Caki2 (cell line): ENCODE results near the gene SHB. TPM values are rescaled to one million over a fixed set of nuclear protein-coding genes. Genes with fewer than 3 reads are reported as not detected.

ENCODE experiments used
- DNase-seq: peaks from one replicate; pipeline ENCODE4 v3.0.0-alpha.2; 2015; ENCODE audit warnings: low read depth
- in situ Hi-C: cut with HindIII; loops from 2 replicates; pipeline ENCODE4 v1.10.0; 2016; ENCODE audit warnings: low sequenced_read_pairs, low pct_unique_long_range_greater_than_20kb, mixed read lengths
- total RNA-seq: library from RNA; depleted of rRNA; stranded (reverse); fragments of >200 nt; shearing (Covaris generic); gene quantifications from 2 replicates; pipeline ENCODE4 v1.2.3, GENCODE V29; 2014; ENCODE audit warnings: low replicate concordance

Gene SHB
- total RNA-seq, 1 experiment from 2014 or later: 32.0 TPM

DNA sequence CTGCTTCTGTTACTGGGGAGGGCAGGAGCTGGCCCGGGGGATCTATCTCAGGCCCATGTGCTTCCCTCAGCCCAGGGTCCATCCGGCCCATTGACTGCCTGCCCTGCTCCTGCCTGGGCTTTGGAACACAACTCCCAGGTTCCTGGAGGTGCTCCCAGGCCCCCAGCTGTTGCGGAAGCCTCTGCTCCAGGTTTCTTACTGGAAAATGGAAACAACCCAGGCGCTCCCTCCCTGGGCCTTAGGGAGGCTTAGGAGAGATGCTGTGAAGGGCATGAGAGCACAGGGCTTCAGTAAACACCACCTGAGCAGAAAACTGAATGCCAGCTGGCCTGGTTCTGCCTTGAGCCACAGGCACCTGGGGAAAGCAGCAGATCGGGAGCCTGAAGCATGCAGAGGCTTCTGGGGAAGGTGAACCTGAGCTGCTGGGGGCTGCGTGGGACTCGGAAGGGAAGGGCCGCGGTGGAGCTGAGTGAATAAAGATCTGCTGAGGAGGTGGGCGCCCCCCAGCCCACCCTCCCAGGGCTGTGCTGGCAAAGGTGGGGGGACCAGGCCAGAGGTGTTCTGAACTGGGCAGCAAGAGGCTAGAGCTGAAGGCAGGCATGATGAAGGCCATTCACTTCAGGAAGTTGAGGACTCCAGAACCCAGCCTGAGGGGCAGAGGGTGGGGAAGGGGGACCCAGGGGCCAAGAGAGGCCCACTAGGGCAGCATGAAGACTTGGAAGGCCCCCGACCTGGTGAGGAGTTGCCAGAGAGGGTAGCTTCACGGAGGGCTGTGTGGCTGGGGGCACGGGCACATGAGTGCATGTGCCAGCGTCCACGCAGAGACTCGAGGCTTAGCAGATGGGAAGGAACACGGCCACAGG is 64.8 kb downstream of the SHB start:
- in situ Hi-C loops: no loop called here
- no peak for DNase-seq

DNA sequence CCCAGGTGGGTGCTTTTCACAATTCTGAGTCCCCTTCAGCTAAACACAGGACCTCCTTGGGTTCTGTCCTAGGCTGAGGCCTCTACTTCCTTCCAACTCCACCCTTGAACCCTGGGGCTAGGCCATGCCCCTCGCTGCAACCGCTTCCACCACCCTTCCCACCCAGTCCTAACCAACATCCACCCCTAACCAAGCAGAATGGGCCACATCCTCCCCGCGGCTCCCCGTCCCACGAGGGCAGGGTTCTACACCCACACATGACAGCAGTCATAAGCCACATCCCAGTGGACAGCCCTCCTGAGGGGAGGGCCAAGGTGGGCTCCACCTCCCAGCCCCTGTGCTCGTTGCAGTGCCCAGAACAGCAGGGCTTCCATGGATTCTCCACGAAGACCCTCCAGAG is 65.8 kb downstream of the SHB start:
- in situ Hi-C loops: no loop called here
- DNase-seq: no peak

- in situ Hi-C loops: no loop called here
- no peak for DNase-seq
Measured at GRCh38 chr9:38001430-38001829, 67.6 kb downstream of the SHB start.

- in situ Hi-C loops: no loop called here
- no peak for DNase-seq
Measured at GRCh38 chr9:38000735-38001134, 68.3 kb downstream of the SHB start.

- no peak for DNase-seq
- in situ Hi-C loops: no loop called here
Measured at GRCh38 chr9:38000332-38000731, 68.7 kb downstream of the SHB start.

GRCh38 chr9:37999588-38000189 is 69.3 kb downstream of the SHB start:
- no peak for DNase-seq
- in situ Hi-C loops: no loop called here

- in situ Hi-C loops: no loop called here
- no peak for DNase-seq
Measured at GRCh38 chr9:37998881-37999587, 70.0 kb downstream of the SHB start.

GRCh38 chr9:37997636-37998374 is 71.2 kb downstream of the SHB start:
- in situ Hi-C loops: no loop called here

GRCh38 chr9:37996819-37997217 is 72.2 kb downstream of the SHB start:
- in situ Hi-C loops: no loop called here

More at GRCh38 chr9:37997636-37998374, 71.2 kb downstream of the SHB start:
- no peak for DNase-seq

GRCh38 chr9:37995961-37996818 is 72.8 kb downstream of the SHB start:
- in situ Hi-C loops: no loop called here
- DNase-seq: no peak

More at GRCh38 chr9:37996819-37997217, 72.2 kb downstream of the SHB start:
- DNase-seq: no peak

DNA sequence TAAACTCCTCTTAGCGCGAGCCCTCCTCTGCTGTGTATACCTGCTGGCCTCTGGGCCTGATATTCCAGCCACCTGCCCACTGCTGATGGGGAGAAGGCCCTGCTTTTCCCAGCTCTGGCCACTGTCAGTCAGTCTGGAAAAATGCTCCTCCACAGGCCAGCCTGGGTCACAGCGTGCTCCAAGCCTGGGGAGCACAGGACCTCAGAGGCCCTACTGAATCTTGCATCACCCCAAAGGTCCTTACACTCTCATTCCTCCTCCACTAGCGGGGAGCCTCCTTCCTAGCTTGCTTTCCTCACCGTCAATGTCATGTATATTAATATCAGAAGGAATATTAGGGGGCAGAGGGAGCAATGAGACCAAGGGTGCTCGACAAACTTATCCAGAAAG is 73.7 kb downstream of the SHB start:
- in situ Hi-C loops: no loop called here
- DNase-seq: no peak

- peak; percentile 61 for DNase-seq
- in situ Hi-C loops: no loop called here
Measured at GRCh38 chr9:37994639-37995347, 74.2 kb downstream of the SHB start.

- in situ Hi-C loops: no loop called here
- no peak for DNase-seq
Measured at GRCh38 chr9:37992924-37993349, 76.1 kb downstream of the SHB start.

DNA sequence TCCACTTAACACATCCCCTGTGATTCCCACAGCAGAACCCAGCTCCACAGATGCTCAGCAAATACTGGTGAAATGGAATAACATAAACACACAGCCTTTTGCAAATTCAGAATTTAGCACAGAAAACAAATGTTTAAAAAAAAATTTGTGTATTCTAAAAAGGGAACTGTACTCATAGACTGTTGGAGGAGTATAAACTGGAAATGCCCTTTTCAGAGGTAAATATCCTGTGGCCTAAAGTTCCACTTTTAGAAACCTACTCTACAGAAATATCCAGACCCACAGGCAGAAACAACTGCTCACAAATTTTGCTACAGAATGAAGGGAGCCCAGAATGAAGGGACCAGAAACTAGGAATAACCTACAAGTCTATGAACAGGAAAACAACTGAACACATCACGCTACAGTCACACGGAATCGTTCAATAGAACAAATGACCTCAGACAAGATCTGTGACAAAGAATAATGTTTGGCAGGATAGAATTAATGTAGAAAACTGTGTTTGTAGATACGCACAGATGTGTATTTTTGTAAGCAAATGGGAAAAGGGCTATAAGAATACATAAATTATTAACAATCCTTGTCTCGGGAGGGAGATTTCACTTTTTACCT is 78.5 kb downstream of the SHB start:
- in situ Hi-C loops: no loop called here
- no peak for DNase-seq

GRCh38 chr9:37989701-37990100 is 79.3 kb downstream of the SHB start:
- DNase-seq: no peak
- in situ Hi-C loops: no loop called here

GRCh38 chr9:37988602-37989001 is 80.4 kb downstream of the SHB start:
- in situ Hi-C loops: no loop called here
- no peak for DNase-seq

DNA sequence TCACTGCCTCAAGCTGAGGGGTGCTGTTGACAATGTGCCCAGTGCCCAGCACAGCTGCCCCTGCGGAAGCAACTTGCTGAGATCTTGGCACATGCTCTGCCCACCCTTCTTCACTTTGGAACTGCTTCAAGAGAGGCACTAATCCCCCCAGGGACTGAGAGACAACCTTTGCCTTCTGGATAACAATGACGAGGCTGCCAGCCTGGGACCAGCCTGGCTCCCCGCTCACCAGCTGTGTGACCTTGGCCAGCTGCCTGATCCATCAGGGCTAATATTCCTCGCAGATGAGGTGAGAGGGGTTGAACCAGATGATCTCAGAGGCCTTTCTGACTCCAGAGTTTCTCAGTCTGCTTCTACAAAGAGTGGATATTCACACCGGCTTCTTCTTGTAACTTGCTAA is 81.0 kb downstream of the SHB start:
- DNase-seq: no peak
- in situ Hi-C loops: no loop called here
